ENCODE measurements around the gene GANAB. TPM values are rescaled to one million over a fixed set of nuclear protein-coding genes. Genes with fewer than 3 reads are reported as not detected.

Gene GANAB
- total and polyA plus RNA-seq, 2 of the 13 experiments (the other 11 are each of a cell fraction or from before 2014, with no cell fraction given) = 99.5 to 234 TPM

DNA sequence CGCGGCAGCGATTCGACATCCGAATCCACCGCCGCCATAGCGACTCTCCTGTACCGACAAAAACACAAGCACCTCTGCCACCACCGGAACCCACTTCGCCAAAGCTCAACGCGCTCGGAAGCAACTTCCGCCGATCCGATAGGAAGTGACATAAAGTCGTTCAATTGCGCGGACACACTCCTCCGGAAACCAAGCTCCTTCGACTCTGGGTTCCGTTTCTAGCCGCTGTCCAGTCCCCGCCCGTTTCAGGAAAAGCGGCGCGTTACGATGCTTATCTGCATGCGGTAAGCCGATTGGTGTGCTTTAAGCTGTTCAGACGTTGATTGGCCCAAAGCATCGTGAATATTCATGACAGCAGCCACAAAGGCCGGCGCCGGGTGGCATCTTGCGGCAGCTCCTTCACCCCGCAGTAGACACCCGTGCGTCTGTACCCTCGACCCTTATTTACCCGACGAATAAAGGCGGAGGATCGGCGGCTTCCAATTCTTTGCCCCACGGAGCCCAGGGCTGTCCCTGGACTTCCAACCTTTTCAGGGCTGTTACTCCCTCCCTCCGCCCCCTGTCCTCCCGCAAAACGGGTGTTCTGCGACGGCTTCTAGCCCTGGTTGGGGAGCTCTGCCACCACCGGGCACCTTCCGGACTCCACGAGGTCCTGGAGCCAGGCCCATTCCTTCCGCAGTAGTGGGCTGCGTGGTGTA, 54.8 kb downstream of the GANAB start, which contains the start of gene TUT1 (continued):
- TF ChIP-seq, protein P1, sequence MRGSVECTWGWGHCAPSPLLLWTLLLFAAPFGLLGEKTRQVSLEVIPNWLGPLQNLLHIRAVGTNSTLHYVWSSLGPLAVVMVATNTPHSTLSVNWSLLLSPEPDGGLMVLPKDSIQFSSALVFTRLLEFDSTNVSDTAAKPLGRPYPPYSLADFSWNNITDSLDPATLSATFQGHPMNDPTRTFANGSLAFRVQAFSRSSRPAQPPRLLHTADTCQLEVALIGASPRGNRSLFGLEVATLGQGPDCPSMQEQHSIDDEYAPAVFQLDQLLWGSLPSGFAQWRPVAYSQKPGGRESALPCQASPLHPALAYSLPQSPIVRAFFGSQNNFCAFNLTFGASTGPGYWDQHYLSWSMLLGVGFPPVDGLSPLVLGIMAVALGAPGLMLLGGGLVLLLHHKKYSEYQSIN (CRISPR knock-in tag; IDR thresholded peaks at IDR 0.05; ENCODE audit: borderline replicate concordance) = no peak
- TF ChIP-seq BORCS8-MEF2B (CRISPR knock-in tag; IDR thresholded peaks at IDR 0.05) (peak; percentile 81), ZNF766 (CRISPR knock-in tag; IDR thresholded peaks at IDR 0.05; ENCODE audit: borderline replicate concordance) (no peak), IKZF4 (CRISPR knock-in tag; IDR thresholded peaks at IDR 0.05; ENCODE audit: borderline replicate concordance, low read depth, not compliant biosample characterization) (no peak), ZNF598 (CRISPR knock-in tag; IDR thresholded peaks at IDR 0.05; ENCODE audit: borderline replicate concordance) (peak; percentile 78; the same call in 1 of the 2 replicates), ZFP36L1 (CRISPR knock-in tag; IDR thresholded peaks at IDR 0.05) (peak; percentile 62; the same call in 1 of the 2 replicates), PRDM15 (CRISPR knock-in tag; IDR thresholded peaks at IDR 0.05) (no peak), PITX1 (CRISPR knock-in tag; IDR thresholded peaks at IDR 0.05) (peak; percentile 73; the same call in 1 of the 2 replicates), TBX3 (IDR thresholded peaks at IDR 0.05; ENCODE audit: borderline replicate concordance) (peak; percentile 55; the same call in 1 of the 2 replicates), ZFP37 (CRISPR knock-in tag; IDR thresholded peaks at IDR 0.05; ENCODE audit: borderline replicate concordance) (peak; percentile 83; the same call in 1 of the 2 replicates), NBN (conservative IDR thresholded peaks at IDR 0.05) (no peak)
